COR-L47 (cell line): ENCODE results near the gene STIM2.
"Not testable (repeated sequence)": the region's sequence is repeated elsewhere in the genome, so short reads cannot be mapped to it uniquely, and the experiment has no call there.

Experiments
- DNase-seq: peaks from one replicate; lab custom pipeline; 2025; lab: John Stamatoyannopoulos, UW

STIM2 gene

DNA sequence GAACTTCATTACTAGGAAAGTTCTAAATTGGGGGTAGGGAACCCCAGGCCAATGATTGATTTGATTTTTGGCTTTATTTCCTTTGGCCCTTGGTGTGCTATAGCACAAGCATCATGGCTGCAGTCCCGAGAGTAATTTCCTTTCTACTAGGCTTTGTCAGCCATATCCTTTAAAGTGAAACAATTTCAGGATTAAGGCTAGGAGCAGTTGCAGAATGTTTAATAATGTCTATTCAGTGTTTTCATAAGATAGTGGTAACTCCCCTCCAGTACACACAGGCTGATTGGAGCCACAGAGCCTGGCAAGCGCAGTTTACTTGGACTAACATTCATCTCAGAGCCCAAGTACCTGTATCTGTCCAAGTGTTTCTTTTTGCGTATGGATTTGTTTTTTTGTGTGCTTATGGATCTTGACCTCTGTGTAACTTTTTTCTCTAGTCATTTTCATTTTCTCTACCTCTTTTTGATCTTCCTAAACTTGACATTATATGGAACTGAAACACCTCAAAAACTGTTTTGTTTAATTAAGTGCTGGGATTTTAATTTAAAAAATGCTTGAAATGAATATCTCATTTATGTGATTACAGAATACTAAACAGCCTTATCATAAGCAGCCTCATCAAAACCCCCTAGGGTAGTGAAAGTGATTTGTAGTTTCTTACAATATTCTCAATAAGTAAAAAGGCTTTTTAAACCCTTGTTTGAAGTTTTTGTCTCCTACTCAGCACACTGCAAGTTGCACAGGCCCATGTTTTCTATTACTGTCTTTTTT, 7.5 kb downstream of the STIM2 start:
- DNase-seq: no peak

DNA sequence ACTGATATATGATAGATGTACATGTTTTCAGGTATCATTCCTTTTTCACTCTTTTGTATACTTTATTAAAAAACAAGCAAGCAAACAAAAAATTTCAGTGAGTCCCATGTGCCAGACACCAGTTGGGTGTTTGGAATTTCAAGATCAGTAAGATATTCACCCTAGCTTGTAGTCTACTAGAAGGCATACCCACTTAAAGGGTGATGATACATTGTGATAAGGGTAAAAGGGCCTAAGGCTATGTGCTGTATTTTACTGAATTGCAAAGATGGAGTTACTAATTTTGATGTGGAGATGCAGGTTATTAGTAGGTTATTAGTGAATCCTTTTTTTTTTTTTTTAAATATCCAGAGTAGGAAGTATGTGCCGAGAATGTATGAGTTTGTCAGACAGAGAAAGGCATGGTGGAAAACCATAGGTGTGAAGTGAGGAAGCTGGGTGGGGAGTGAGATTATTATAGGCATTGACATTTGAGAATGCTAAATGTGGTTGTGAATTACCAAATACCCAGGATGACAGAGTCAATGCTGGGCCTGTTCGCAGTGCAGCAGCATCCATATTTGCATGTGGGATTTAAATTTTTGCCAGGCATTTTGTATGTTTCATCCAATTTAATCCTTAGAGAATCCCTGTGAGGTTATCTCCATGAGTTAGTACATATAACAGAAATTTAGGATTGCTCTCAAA, 10.1 kb downstream of the STIM2 start:
- no peak for DNase-seq

DNA sequence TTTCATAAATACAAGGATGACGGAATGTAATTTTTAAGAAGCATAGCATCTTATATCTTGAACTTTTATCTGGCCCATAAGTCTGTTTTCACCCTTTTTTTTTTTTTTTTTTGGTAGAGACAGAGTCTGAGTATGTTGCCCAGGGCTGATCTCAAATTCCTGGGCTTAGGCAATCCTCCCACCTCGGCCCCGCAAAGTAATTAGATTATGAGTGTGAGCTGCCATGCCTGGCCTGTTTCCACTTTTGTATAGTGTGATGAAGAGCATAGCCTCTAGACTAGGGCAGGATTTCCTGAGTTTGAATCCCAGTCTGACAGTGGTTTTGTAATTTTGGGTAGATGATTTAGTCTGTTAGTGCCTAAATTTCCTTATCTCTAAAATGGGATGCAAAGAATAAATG, 11.0 kb downstream of the STIM2 start:
- no peak for DNase-seq

DNA sequence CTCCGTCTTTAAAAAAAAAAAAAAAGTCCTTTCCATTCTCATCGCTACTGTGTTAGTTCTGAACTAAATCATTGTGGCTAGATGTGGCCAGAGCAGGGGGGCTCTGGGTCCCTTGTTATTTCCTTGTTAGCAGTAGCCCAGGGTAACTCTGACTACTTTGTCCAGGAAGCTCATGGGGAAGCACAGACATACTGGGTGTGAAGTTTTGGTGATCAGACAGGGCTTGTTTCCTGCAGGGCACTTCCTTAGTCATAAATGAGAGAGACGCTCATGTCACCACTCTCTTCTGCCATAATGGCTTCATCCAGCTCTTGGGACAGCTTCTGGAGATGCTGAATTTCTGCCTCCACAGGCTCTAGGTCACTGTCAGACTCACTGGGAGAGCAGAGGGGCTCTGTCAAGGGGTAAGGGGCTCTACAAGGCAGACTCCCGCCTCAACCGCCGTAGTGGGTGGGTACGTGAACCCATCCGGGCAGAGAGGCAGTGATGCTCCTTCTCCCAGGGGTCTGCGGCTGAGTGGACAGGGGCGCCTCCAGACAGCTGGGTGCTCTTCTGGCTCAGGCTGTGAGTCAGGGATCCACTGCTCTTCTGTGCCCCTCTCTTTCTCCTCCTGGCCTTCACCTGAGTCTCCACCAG, 12.9 kb downstream of the STIM2 start:
- DNase-seq: no peak

DNA sequence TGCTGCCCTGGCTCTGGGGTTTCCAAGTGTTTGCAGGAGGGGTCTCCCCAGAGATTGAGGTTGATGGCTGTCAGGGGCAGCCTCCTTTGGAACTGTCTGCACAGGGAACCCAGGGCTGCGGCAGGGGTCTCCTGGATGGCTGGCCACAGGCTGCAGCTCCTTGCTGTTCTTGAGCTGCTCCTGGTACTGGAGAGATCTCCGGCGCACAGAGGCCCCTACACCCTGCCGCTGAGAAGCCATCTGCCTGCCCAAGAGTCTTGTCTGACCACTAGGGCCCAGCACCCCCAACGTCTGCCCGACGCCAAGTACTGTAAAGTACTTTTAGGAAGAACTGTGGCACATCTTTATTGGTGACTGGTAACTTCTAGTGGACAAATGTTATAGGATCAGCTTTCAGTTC, 13.5 kb downstream of the STIM2 start:
- DNase-seq: no peak

DNA sequence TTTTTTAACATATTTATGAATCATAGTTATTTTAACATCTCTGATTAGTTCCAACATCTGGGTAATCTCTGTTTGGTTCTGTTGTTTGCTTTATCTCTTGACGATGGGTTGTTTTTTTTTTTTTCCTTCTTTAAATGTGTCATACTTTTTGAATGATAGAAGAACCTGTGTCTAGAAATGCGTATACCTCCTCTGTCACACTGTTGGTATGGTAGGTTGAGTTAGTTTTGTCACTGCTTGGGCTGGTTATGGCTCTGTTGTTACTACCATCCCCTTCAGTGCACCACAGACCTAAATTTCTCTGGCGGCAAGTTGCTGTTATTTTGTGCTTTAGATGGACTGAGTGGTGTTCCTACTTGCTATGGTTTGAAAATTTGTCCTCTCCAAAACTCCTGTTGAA, 16.8 kb downstream of the STIM2 start:
- no peak for DNase-seq

DNA sequence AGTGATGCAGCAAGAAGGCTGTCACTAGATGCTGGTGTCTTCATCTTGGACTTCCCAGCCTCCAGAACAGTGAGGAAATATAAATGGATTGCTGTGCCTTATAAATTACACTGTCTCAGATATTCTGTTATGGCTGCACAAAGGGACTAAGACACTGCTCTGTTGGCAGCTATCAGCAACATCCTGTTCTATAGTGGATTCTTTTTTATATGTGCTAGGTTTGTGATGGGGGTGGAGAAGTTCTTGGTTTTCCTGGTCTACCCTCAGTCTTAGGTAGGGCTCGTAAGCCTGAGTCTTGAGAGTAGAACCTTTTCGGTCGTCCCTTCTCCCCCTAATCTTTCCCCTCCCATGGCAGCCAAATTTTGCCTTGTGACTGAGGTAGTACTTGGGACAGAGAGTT, 17.3 kb downstream of the STIM2 start:
- DNase-seq: no peak

DNA sequence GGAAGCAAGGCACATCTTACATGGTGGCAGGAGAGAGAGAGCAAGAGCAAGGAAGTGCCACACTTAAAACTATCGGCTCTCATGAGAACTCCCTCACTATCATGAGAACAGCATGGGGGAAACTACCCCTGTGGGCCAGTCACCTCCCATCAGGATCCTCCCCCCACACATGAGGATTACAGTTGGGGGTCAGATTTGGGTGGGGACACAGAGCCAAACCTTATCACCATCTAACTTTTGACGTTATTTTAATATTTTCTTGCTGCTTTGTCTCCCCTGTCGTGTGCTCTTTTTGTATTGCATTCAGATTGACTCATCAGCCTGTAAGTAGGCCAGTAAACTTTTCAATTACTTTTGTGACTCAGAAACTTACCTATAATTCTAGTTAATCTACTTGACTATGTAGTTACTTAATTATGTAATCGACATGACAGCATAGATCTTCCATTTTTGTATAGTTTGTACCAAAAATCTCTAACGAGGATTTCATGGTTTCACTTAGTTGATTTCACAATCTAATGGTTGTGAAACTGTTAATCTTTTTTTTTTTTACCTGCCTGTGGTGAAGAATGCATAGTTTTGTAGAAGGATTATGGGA, 18.3 kb downstream of the STIM2 start:
- no peak for DNase-seq

DNA sequence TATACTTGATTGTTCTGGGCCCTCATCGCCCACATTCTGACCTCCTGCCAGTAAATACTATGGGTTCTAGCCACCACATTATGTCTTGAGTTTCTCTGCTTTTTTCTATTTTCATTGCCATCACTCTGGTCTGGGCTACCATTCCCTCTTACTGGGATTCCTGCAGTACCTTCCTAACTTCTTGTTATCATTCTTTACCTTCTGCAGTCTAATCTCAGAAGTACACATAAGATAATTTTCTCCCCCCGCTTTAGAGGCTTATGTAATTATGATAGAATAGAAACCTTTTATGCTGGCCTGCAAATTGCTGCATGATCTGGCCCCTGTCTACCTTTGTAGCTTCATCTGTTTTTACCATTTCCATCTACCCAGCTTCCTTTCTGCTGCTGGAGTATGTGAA, 19.2 kb downstream of the STIM2 start:
- DNase-seq: no peak

DNA sequence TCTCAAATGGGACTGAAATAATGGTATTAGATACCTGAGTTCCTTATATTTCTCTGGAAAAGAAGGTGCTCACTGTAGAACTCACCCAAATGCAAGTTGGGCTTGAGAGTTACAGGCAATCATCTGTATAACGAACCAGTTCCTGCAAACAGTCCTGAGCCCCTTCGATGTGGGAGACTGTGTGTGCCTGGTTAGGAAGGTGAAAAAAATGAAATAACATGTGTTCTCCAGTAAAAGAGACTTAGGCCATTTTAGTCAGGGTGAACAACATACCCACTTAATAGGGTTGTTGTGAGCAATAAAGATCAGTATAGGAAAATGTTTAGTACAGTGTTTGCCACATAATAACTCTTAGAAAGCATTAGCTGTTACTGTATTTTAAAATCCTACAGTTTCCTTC, 23.4 kb downstream of the STIM2 start:
- DNase-seq: no peak

DNA sequence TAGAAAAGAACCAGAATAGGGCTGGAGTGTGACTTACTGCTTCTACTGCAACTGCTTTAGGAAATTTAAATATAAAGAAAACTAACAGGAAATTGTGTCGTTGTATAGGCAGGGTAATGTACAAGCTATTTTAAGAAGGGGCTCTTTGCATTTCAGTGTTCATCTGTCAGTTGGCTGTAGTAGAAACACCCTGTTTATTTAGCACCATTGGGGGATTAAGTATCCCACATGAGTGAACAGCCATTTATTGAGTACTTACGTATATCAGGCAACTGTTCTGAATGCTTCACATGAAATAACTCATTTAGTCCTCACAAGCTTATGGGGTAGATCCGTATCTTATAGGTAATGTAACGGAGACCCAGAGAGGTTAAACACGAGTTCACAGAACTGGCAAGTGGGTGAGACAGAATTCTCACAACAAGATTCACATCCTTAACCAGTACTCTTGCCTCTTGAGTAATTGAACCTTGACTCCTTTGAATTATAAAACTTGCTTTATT, 23.9 kb downstream of the STIM2 start:
- no peak for DNase-seq

DNA sequence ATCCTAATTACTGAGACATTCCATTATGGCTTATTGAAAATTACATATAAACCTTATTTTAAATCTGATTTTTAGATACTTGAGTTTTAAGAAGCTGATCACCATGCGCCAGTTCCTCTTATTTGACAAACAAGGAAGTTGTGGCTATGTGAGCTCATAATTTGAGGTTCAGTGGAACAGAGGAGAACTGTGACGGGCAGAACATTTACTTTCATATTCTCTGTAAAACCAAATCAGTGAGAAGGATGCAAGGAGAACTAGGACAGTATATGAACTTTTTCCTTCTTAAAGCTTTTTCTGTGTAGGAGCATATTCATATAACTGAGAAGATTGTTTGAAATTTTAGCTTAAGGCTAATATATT, 25.3 kb downstream of the STIM2 start:
- DNase-seq: no peak

DNA sequence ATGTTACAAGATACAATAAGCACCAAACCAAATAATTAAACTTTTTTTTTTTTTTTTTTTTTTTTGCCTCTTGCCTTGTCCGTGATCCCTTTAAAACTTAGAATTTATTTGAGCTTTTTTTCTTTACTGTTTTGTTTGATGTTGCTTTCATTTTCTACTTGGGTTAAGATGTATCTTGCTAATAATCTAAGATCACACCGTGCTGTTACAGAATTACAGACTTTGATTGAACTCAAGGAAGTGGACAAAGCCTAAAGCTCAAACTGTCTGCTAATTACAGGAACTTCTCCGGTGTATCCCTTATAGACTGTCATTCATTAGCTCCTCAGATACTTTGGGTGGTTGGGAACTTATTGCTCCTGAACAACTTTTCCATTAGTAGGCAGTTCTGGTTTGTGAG, 26.5 kb downstream of the STIM2 start:
- DNase-seq: no peak

DNA sequence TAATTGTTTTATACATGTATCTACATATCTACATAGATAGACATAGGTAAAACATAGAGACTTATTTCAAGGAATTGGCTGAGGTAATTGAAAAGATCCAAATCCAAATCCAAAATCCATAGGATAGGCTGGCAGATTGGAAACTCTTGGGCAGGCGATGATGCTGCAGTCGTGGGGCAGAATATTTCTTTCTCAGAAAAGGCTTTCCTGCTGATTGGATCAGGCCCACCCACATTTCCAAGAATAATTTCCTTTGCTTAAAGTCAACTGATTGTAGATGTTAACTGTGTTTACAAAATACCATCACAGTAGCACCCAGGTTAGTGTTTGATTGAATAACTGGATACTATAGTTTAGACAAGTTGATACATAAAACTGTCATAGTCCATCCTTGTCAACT, 27.2 kb downstream of the STIM2 start:
- no peak for DNase-seq

DNA sequence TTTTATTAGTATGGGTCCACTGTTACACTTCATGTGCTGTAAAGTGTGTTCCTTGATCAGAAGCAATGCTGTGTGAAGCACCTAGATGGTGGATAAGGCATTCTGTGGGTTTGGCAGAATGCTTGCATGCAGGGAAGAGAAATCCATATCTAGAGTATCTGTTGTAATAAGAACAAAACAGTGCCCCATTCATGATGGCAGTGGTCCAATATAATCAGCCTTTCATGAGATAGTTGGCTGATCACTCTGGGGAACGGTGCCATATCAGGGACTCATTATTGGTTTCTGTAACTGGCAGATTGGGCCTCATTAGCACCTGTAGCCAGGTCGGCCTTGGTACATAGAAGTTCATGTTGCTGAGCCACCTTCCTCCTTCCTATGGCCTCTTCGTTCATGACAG, 28.7 kb downstream of the STIM2 start:
- peak; percentile 2 for DNase-seq

DNA sequence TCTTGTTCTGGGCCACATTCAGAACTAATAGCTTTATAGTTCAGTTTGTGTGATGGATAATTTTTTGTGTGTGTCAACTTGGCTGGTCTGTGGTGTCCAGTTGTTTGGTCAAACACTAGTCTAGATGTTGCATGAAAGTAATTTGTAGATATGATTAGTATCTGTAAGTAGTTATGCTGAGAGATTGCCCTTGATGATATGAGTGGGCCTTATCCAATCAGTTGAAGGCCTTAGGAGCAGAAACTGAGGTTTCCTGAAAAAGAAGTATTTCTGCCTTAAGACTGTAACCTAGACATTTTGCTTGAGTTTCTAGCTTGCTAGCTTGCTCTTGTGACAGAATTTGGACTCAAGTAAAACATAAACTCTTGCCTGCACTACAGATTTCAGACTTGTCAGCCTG, 30.4 kb downstream of the STIM2 start:
- no peak for DNase-seq

DNA sequence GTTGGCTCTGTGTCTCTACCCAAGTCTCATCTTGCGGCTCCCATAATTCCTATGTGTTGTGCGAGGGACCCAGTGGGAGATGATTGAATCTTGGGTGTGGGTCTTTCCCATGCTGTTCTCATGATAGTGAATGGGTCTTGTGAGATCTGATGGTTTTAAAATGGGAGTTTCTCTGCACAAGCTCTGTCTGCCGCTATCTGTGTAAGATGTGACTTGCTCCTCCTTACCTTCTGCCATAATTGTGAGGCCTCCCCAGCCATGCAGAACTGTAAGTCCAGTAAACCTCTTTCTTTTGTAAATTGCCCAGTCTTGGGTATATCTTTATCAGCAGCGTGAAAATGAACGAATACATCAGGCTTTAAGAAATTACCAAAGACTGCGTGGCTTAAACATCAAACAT, 31.2 kb downstream of the STIM2 start:
- DNase-seq: no peak

DNA sequence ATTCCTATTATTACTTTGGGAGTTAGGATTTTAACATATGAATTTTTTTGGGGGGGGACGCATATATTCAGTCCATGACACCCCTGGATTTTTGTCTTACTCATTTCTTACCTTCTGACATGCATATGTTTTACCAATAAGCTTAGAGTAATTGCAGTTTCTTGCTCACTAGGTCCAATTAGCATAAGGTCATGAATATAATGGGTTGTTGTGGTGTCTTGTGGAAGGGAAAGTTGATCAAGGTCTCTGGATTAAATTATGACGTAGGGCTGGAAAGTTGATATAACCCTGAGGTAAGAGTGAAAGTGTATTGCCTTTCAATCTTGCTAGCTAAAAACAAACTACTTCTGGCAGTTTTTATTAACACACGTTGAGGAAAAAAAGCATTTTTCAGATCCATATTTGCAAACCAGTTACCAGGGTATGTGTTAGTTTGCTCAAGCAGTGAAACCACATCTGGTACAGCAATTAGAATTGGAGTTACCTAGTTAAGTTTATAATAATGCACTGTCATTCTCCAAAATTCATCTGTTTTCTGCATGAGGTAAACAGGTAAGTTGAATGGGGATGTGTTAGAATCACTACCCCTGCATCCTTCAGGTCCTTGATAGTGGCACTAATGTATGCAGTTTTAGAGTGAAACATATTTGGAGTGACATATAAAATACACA, 32.0 kb downstream of the STIM2 start:
- no peak for DNase-seq

DNA sequence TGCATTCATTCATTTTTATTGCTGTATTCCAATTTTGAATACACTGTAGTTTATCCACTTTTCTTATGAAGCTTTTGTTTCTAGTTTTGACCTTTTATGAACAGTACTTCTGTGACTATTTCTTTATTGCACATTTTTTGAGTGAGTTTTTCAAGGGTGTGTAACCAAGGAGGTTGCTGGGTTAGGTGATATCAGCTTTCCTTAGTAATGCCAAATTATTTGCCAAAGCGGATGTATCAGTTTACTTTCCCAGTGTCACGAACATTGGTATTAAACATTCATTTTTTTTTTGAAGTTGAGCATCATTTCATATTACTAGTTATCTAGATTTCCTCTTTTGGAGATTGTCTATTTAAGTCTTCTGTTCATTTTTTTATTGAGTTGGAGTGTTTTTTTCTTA, 32.9 kb downstream of the STIM2 start:
- no peak for DNase-seq

DNA sequence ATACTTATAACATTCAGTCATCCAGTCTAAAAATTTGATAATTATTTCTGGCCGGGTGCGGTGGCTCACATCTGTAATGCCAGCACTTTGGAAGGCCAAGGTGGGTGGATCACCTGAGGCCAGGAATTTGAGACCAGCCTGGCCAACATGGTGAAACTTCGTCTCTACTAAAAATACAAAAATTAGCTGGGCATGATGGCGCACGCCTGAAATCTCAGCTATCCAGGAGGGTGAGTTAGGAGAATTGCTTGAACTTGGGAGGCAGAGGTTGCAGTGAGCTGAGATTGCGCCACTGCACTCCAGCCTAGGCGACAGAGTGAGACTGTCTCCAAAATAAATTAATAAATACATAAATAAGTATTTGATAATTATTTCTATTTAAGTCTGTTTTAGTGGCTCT, 34.2 kb downstream of the STIM2 start:
- DNase-seq: not testable (repeated sequence)

DNA sequence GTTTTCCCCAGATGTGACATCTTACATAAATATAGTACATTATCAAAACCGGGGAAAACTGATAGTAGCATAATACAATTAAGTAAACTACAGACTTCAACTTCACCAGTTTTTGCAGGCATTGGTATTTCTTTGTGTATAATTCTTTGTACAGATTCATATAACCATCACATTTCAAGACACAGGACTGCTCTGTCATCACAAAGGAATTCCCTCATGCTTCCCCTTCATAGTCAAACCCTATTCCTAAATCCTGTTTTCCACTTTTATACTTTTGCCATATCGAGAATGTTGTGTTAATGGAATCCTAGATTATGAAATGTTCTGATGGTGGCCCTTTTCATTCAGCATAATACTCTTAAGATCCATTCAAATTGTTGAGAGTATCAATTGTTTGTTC, 36.0 kb downstream of the STIM2 start:
- DNase-seq: no peak

DNA sequence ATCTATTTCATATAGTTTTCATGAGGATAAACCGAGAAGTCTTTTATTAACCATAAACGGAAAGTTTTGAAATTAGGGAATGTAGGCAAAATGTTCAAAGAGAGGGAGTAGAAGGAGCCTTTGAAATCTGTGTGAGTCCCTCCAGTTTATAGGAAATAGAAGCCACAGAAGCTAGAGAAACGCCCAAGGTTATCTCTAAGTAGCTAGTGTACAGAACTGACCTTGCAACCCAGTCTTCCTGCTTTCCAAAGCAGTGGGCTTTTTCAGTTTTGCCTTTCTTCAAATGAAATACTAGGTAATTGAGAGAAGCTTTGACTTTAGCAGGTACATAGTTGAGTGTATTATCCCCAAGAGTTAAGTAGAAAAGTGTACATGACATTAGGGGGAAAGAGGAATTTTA, 39.4 kb downstream of the STIM2 start:
- DNase-seq: no peak
